ENCODE data around the gene SH3BP2. TPM values are rescaled to one million over a fixed set of nuclear protein-coding genes. Genes with fewer than 3 reads are reported as not detected.

SH3BP2 gene
- total RNA-seq, 1 experiment from 2014 or later: 52.8 TPM

- no TSS peak for BruUV-seq (replicated peaks)
- no peaks in the 10 kb centered on the region for H4K20me1 ChIP-seq (ENCODE audit: insufficient read depth)
- ChIA-PET RAD21 (ENCODE audit: low non-redundant PET in 1 of 2, low total read pairs in 2 of 2, uncharacterized antibody in 2 of 2, unreplicated experiment in 2 of 2) (no interaction called here), POLR2A (no interaction called here), CTCF (no interaction called here)
- H3K4me3 ChIP-seq (replicated peaks in 1 of 2; ENCODE audit: low read depth in 1 of 2, low read length in 2 of 2): no peak overlapping the region
- H3K9ac ChIP-seq (ENCODE audit: low read length): no peak overlapping the region
- peaks cover 25 to 50% of the 10 kb centered on the region in 2 experiments; a peak in 3 of 4 replicates for H3K4me1 ChIP-seq (ENCODE audit: control insufficient read depth in 1 of 2, insufficient read depth in 2 of 2, low read length in 2 of 2)
- no peaks in the 10 kb centered on the region for H3K9me3 ChIP-seq (ENCODE audit: control insufficient read depth in 1 of 2, insufficient read depth in 1 of 2, low read depth in 1 of 2, low read length in 2 of 2)
- no peaks in the 10 kb centered on the region for H3K27me3 ChIP-seq (ENCODE audit: insufficient read depth, low read length)
- DNase-seq (ENCODE audit: low read depth, low spot score) (no peak), ATAC-seq (no peak)
- TF ChIP-seq CBX3 (IDR thresholded peaks at IDR 0.05; ENCODE audit: low read depth) (no peak), FOSL1 (IDR thresholded peaks at IDR 0.05; ENCODE audit: low read depth) (no peak), ATF3 (IDR thresholded peaks at IDR 0.05) (no peak), REST (IDR thresholded peaks at IDR 0.05; ENCODE audit: low read depth) (no peak), SRF (IDR thresholded peaks at IDR 0.05; ENCODE audit: low read depth) (no peak), SP1 (IDR thresholded peaks at IDR 0.05; ENCODE audit: low read depth) (no peak), ZNF274 (IDR thresholded peaks at IDR 0.05; ENCODE audit: low read depth, low read length) (no peak), CEBPB (IDR thresholded peaks at IDR 0.05; ENCODE audit: low read depth) (no peak), MAX (IDR thresholded peaks at IDR 0.05) (no peak), JUND (IDR thresholded peaks at IDR 0.05) (no peak), ZBTB33 (IDR thresholded peaks at IDR 0.05; ENCODE audit: extremely low read depth, insufficient replicate concordance, low read length) (no peak), RAD21 (IDR thresholded peaks at IDR 0.05; ENCODE audit: low read depth) (no peak)
- H3K27ac ChIP-seq (ENCODE audit: low read depth, low read length): no peak overlapping the region
- peaks cover 10% of the 10 kb centered on the region; the same call in 1 of the 2 replicates for H3K79me2 ChIP-seq (ENCODE audit: insufficient read depth, low read length)
- H3K36me3 ChIP-seq (ENCODE audit: control insufficient read depth in 1 of 2, insufficient read depth in 2 of 2, low read length in 2 of 2): no peaks in the 10 kb centered on the region
- no peak overlapping the region for H2AFZ ChIP-seq (ENCODE audit: low read depth, low read length, poor library complexity, severe bottlenecking)
- no peak overlapping the region for H3K4me2 ChIP-seq (ENCODE audit: low read length)
- H3K9me2 ChIP-seq (ENCODE audit: insufficient read depth): no peaks in the 10 kb centered on the region
- intact Hi-C loops (cut with micrococcal nuclease): no loop called here
These were observed 14.7 kb downstream of the SH3BP2 start for GRCh38 chr4:2807571-2807970.
